Stomach (tissue), 9 donors: ENCODE results near the gene DIPK1B. TPM values are rescaled to one million over a fixed set of nuclear protein-coding genes. Genes with fewer than 3 reads are reported as not detected.

Source experiments
- DNase-seq, 2 donors: peaks; one replicate each; pipeline versions ENCODE4 v3.0.0 to v3.0.0-alpha.2; 2013 to 2019
- H3K27ac ChIP-seq, 5 donors: fragments of 200-600 bp in 4 of 5; sonication (generic) in 4 of 5; one replicate each; pipeline ENCODE4 v1.5.1; 2013 to 2019; ENCODE audit warnings: mild to moderate bottlenecking in 1 of 5, moderate library complexity in 1 of 5
- H3K27me3 ChIP-seq, 3 donors: fragments of 200-600 bp; sonication (generic); one replicate each; pipeline ENCODE4 v1.5.1; 2017 to 2019; ENCODE audit warnings: mixed run types in 1 of 3
- H3K36me3 ChIP-seq, 4 donors: fragments of 200-600 bp; sonication (generic); 1 replicate in 3 of 4; 2 replicates in 1 of 4; pipeline ENCODE4 v1.5.1; 2016 to 2019
- H3K4me1 ChIP-seq, 4 donors: fragments of 200-600 bp; sonication (generic); one replicate each; pipeline ENCODE4 v1.5.1; 2016 to 2019
- H3K4me3 ChIP-seq, 4 donors: fragments of 200-600 bp; sonication (generic) in 3 of 4; one replicate each; pipeline ENCODE4 v1.5.1; 2016 to 2019; ENCODE audit warnings: mild to moderate bottlenecking in 1 of 4
- H3K9me3 ChIP-seq, 4 donors: fragments of 200-600 bp; sonication (generic); one replicate each; pipeline ENCODE4 v1.5.1; 2016 to 2019
- CTCF ChIP-seq, 7 experiments: fragments of 450-650 bp in 4 of 7; fragments of 200-600 bp in 3 of 7; sonication (generic) in 3 of 7; IDR thresholded peaks; one replicate each; pipeline ENCODE4 v1.5.1; 2016 to 2019; ENCODE audit warnings: antibody characterized with exemption in 7 of 7, control low read depth in 2 of 7, mild to moderate bottlenecking in 1 of 7
- EP300 ChIP-seq: sonication (generic); formaldehyde crosslinking; IDR thresholded peaks from one replicate; pipeline ENCODE4 v1.6.1; 2017; ENCODE audit warnings: antibody characterized with exemption
- POLR2A ChIP-seq, 4 donors: fragments of 450-650 bp; IDR thresholded peaks; one replicate each; pipeline ENCODE4 v1.6.1; 2016; ENCODE audit warnings: antibody characterized with exemption in 4 of 4, control low read depth in 2 of 4, mild to moderate bottlenecking in 1 of 4, moderate library complexity in 1 of 4
- POLR2AphosphoS5 ChIP-seq, 3 donors: sonication (generic); formaldehyde crosslinking; IDR thresholded peaks; one replicate each; pipeline ENCODE4 v1.6.1; 2016; ENCODE audit warnings: antibody characterized with exemption in 3 of 3
- WGBS, 5 donors: extraction: QIAGEN DNeasy Blood & Tissue Kit in 3 of 5; methylation state at CpG; one replicate each; pipeline versions ENCODE4 v1.1.5 to v1.1.7; 2013 to 2018; 5-methylcytosine and 5-hydroxymethylcytosine counted together
- intact Hi-C: fragments of 100-400 bp; cut with DNase I; formaldehyde crosslinking; loops from one replicate; pipeline ENCODE4 v1.15.1; 2023; ENCODE audit warnings: low total_unique reads
- polyA plus RNA-seq, 3 donors: library from polyadenylated mRNA; stranded (reverse); fragments of 200-250 nt; gene quantifications; one replicate each; pipeline ENCODE4 v1.2.3, GENCODE V29; 2013
- total RNA-seq, 5 donors: library from RNA; depleted of rRNA; stranded (reverse); fragments of >200 nt; gene quantifications; one replicate each; pipeline versions ENCODE4 v1.1.0 to v1.2.3, GENCODE V29; 2014 to 2016
- donor health status: healthy with polysubstance abuse.
- donor health status: Bipolar disorder and iron deficiency.
- donor health status: healthy.

DIPK1B gene
- total and polyA plus RNA-seq, 8 donors, result 0.45 to 10.4 (median 4.0) TPM; not detected in 1

- Histone ChIP-seq H3K36me3 (peaks cover 13 to 19% (median 17%) of the 10 kb centered on the region in 4 donors), H3K9me3 (no peaks in the 10 kb centered on the region), H3K27me3 (no peaks in the 10 kb centered on the region), H3K27ac (no peak overlapping the region), H3K4me3 (no peak overlapping the region), H3K4me1 (peaks cover 29 to 37% (median 36%) of the 10 kb centered on the region in 4 donors)
- TF ChIP-seq EP300 (no peak), POLR2A (IDR thresholded peaks at IDR 0.05) (no peak), CTCF (IDR thresholded peaks at IDR 0.05) (no peak), POLR2AphosphoS5 (IDR thresholded peaks at IDR 0.05) (no peak)
- DNase-seq, result no peak
- WGBS, 5 donors, result 93 to 100% (median 96%) methylated on average over 3 to 8 of the region's 8 CpGs
- intact Hi-C loops, result no loop called here
These were observed 17.6 kb downstream of the DIPK1B start for GRCh38 chr9:136729926-136730325.

GRCh38 chr9:136732444-136733178 lies 20.2 kb downstream of the DIPK1B start:
- Histone ChIP-seq H3K36me3 (no peaks in the 10 kb centered on the region), H3K27ac (no peak overlapping the region), H3K9me3 (no peaks in the 10 kb centered on the region), H3K4me3 (no peak overlapping the region), H3K27me3 (no peaks in the 10 kb centered on the region), H3K4me1 (peaks cover 11 to 13% (median 11%) of the 10 kb centered on the region in 4 donors)
- 67 to 69% (median 68%) methylated on average over 13 to 16 of the region's 16 CpGs for WGBS, 5 donors
- intact Hi-C loops, result no loop called here
- no peak for DNase-seq
- TF ChIP-seq POLR2A (IDR thresholded peaks at IDR 0.05) (no peak), POLR2AphosphoS5 (IDR thresholded peaks at IDR 0.05) (no peak), CTCF (IDR thresholded peaks at IDR 0.05) (no peak), EP300 (no peak)

GRCh38 chr9:136733611-136734010 lies 21.2 kb downstream of the DIPK1B start:
- Histone ChIP-seq H3K4me3 (no peak overlapping the region), H3K27ac (no peak overlapping the region), H3K27me3 (no peaks in the 10 kb centered on the region), H3K36me3 (no peaks in the 10 kb centered on the region), H3K4me1 (peaks cover 6 to 9% (median 8%) of the 10 kb centered on the region in 4 donors), H3K9me3 (no peaks in the 10 kb centered on the region)
- intact Hi-C loops, result no loop called here
- TF ChIP-seq CTCF (IDR thresholded peaks at IDR 0.05) (no peak), EP300 (no peak), POLR2AphosphoS5 (IDR thresholded peaks at IDR 0.05) (no peak), POLR2A (IDR thresholded peaks at IDR 0.05) (no peak)
- whole genome bisulfite sequencing, 5 donors, result 83 to 87% (median 87%) methylated on average over 12 of the region's 12 CpGs
- no peak for DNase-seq

- H3K27ac ChIP-seq, result no peak overlapping the region
- peaks cover 0 to 6% (median 6%) of the 10 kb centered on the region in 3 donors for H3K27me3 ChIP-seq
- no peaks in the 10 kb centered on the region for H3K9me3 ChIP-seq
- no peak for DNase-seq
- 81 to 91% (median 86%) methylated on average over 11 to 12 of the region's 12 CpGs for WGBS, 5 donors
- intact Hi-C loops, result no loop called here
- H3K4me1 ChIP-seq, result no peaks in the 10 kb centered on the region
- TF ChIP-seq POLR2AphosphoS5 (IDR thresholded peaks at IDR 0.05) (no peak), POLR2A (IDR thresholded peaks at IDR 0.05) (no peak)
- no peak overlapping the region for H3K4me3 ChIP-seq
- H3K36me3 ChIP-seq, result no peaks in the 10 kb centered on the region
These were observed 22.6 kb downstream of the DIPK1B start for GRCh38 chr9:136734837-136735496.
